ENCODE results near the gene SLC16A5. TPM values are rescaled to one million over a fixed set of nuclear protein-coding genes. Genes with fewer than 3 reads are reported as not detected.
"Not testable (repeated sequence)": the region's sequence is repeated elsewhere in the genome, so short reads cannot be mapped to it uniquely, and the experiment has no call there.

SLC16A5 gene
- total and polyA plus RNA-seq, 2 experiments from 2014 or later, result 9.9 to 47.1 TPM

- H3K4me3 ChIP-seq, result no peak overlapping the region
- no peak overlapping the region for H3K27ac ChIP-seq
- no peaks in the 10 kb centered on the region for H3K36me3 ChIP-seq
- H3K4me1 ChIP-seq (ENCODE audit: low read depth), result no peaks in the 10 kb centered on the region
- peak in 1 of 2 donors; percentile 78 for DNase-seq (ENCODE audit: low read depth in 1 of 2, low spot score in 1 of 2)
- no peak for TF ChIP-seq CTCF (IDR thresholded peaks at IDR 0.05; ENCODE audit: low read depth, low read length)
- H3K27me3 ChIP-seq, result no peaks in the 10 kb centered on the region
- H3K9me3 ChIP-seq (ENCODE audit: low read depth), result no peaks in the 10 kb centered on the region
These were observed 36.5 kb downstream of the SLC16A5 start for GRCh38 chr17:75124041-75124818.

GRCh38 chr17:75124819-75125162, 37.0 kb downstream of the SLC16A5 start:
- Histone ChIP-seq H3K4me3 (no peak overlapping the region), H3K9me3 (ENCODE audit: low read depth) (no peaks in the 10 kb centered on the region), H3K27me3 (no peaks in the 10 kb centered on the region), H3K27ac (no peak overlapping the region), H3K36me3 (no peaks in the 10 kb centered on the region), H3K4me1 (ENCODE audit: low read depth) (no peaks in the 10 kb centered on the region)
- no peak for DNase-seq (ENCODE audit: low read depth in 1 of 2, low spot score in 1 of 2)
- no peak for TF ChIP-seq CTCF (IDR thresholded peaks at IDR 0.05; ENCODE audit: low read depth, low read length)

GRCh38 chr17:75125984-75126383, 38.2 kb downstream of the SLC16A5 start:
- no peaks in the 10 kb centered on the region for H3K4me1 ChIP-seq (ENCODE audit: low read depth)
- no peak overlapping the region for H3K4me3 ChIP-seq
- H3K27me3 ChIP-seq, result no peaks in the 10 kb centered on the region
- H3K36me3 ChIP-seq, result peaks cover 3% of the 10 kb centered on the region
- no peaks in the 10 kb centered on the region for H3K9me3 ChIP-seq (ENCODE audit: low read depth)
- TF ChIP-seq CTCF (IDR thresholded peaks at IDR 0.05; ENCODE audit: low read depth, low read length), result no peak
- H3K27ac ChIP-seq, result no peak overlapping the region
- DNase-seq (ENCODE audit: low read depth in 1 of 2, low spot score in 1 of 2), result no peak

GRCh38 chr17:75126954-75127353, 39.2 kb downstream of the SLC16A5 start:
- no peak overlapping the region for H3K4me3 ChIP-seq
- no peak for DNase-seq (ENCODE audit: low read depth in 1 of 2, low spot score in 1 of 2)
- H3K27me3 ChIP-seq, result no peaks in the 10 kb centered on the region
- no peak for TF ChIP-seq CTCF (IDR thresholded peaks at IDR 0.05; ENCODE audit: low read depth, low read length)
- H3K4me1 ChIP-seq (ENCODE audit: low read depth), result no peaks in the 10 kb centered on the region
- H3K9me3 ChIP-seq (ENCODE audit: low read depth), result no peaks in the 10 kb centered on the region
- H3K36me3 ChIP-seq, result peaks cover 3% of the 10 kb centered on the region
- H3K27ac ChIP-seq, result no peak overlapping the region

GRCh38 chr17:75127936-75128335, 40.2 kb downstream of the SLC16A5 start:
- not testable (repeated sequence) for H3K9me3 ChIP-seq (ENCODE audit: low read depth); H3K36me3 ChIP-seq; H3K4me1 ChIP-seq (ENCODE audit: low read depth); DNase-seq (ENCODE audit: low read depth in 1 of 2, low spot score in 1 of 2); H3K27me3 ChIP-seq; H3K4me3 ChIP-seq
- peak overlapping the region; percentile 22 for H3K27ac ChIP-seq

- DNase-seq (ENCODE audit: low read depth in 1 of 2, low spot score in 1 of 2), result no peak
- no peak for TF ChIP-seq CTCF (IDR thresholded peaks at IDR 0.05; ENCODE audit: low read depth, low read length)
- Histone ChIP-seq H3K27ac (no peak overlapping the region), H3K4me3 (no peak overlapping the region), H3K9me3 (ENCODE audit: low read depth) (no peaks in the 10 kb centered on the region), H3K36me3 (peaks cover 3% of the 10 kb centered on the region), H3K27me3 (no peaks in the 10 kb centered on the region), H3K4me1 (ENCODE audit: low read depth) (no peaks in the 10 kb centered on the region)
These were observed 41.1 kb downstream of the SLC16A5 start for GRCh38 chr17:75128694-75129505.

Measured in cardiac muscle cell (in vitro differentiated cells and primary cell).